Colonic mucosa (tissue), 4 donors: ENCODE data around the gene BUD23. TPM values are rescaled to one million over a fixed set of nuclear protein-coding genes. Genes with fewer than 3 reads are reported as not detected.

Source experiments
- DNase-seq: peaks from one replicate; pipeline ENCODE4 v3.0.0-alpha.2; 2020
- H3K27ac ChIP-seq: fragments of 200-600 bp; one replicate; pipeline ENCODE4 v1.8.0; 2021
- H3K27me3 ChIP-seq: fragments of 200-600 bp; one replicate; pipeline ENCODE4 v1.8.0; 2021
- H3K36me3 ChIP-seq: fragments of 200-600 bp; one replicate; pipeline ENCODE4 v1.8.0; 2021
- H3K4me1 ChIP-seq: fragments of 200-600 bp; one replicate; pipeline ENCODE4 v1.8.0; 2021; ENCODE audit warnings: mild to moderate bottlenecking
- H3K4me3 ChIP-seq: fragments of 200-600 bp; one replicate; pipeline ENCODE4 v1.8.0; 2021
- H3K9ac ChIP-seq, 2 donors: one replicate each; pipeline ENCODE4 v1.7.0; 2013; ENCODE audit warnings: control low read depth in 2 of 2, low read depth in 2 of 2, low read length in 2 of 2
- H3K9me3 ChIP-seq: fragments of 200-600 bp; one replicate; pipeline ENCODE4 v1.8.0; 2021
- CTCF ChIP-seq: fragments of 200-600 bp; IDR thresholded peaks from one replicate; pipeline ENCODE4 v1.8.0; 2022; ENCODE audit warnings: antibody characterized with exemption, mild to moderate bottlenecking
- intact Hi-C: fragments of 100-400 bp; cut with DNase I; formaldehyde crosslinking; loops from one replicate; pipeline ENCODE4 v1.14.1; 2022
- total RNA-seq, 2 donors: library from RNA; stranded (reverse); fragmentation: NEBNext Ultra II Directional in 1 of 2; extraction: Animal tissue kit (Norgen Biotek cat#: 25700) in 1 of 2; gene quantifications; one replicate each; pipeline ENCODE4 v1.2.1, GENCODE V29; 2021
- donor health status: healthy.
- donor health status: DM: no; HTN: no; CAD: no.
- donor health status: DM: no; HTN: no; CAD: no.

Gene BUD23
- total RNA-seq, 2 donors from 2014 or later, result 46.4 to 79.5 TPM

DNA sequence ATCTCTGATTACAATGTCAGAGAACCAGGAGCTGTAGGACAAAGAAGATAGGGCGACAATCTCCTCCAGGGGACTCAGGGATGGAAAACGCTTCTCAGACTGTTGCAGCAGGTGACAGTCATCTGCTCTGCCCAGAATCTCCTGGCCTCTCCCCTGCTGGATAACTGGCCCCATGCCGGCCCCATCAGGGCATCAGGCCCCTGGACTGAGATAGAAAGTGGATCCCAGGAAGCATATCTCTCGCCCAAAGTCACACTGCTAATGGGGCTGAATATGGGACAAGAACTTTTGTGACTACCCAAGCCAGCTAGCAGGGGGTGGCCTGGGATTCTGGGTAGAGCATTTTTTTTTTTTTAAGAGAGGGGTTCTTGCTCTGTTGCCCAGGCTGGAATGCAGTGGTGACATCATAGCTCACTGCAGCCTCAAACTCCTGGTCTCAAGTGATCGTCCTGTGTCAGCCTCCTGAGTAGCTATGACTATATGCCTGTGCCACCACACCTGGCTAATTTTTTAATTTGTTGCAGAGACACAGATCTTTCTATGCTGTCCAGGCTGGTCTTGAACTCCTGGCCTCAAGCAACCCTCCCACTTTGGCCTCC is 38.6 kb upstream of the BUD23 start:
- intact Hi-C loops, result no loop called here
- no peaks in the 10 kb centered on the region for H3K9me3 ChIP-seq
- no peak for TF ChIP-seq CTCF
- no peaks in the 10 kb centered on the region for H3K4me1 ChIP-seq
- no peaks in the 10 kb centered on the region for H3K36me3 ChIP-seq
- H3K9ac ChIP-seq, result no peak overlapping the region
- no peak for DNase-seq
- no peak overlapping the region for H3K4me3 ChIP-seq
- H3K27ac ChIP-seq, result no peak overlapping the region
- H3K27me3 ChIP-seq, result peaks cover 3% of the 10 kb centered on the region

DNA sequence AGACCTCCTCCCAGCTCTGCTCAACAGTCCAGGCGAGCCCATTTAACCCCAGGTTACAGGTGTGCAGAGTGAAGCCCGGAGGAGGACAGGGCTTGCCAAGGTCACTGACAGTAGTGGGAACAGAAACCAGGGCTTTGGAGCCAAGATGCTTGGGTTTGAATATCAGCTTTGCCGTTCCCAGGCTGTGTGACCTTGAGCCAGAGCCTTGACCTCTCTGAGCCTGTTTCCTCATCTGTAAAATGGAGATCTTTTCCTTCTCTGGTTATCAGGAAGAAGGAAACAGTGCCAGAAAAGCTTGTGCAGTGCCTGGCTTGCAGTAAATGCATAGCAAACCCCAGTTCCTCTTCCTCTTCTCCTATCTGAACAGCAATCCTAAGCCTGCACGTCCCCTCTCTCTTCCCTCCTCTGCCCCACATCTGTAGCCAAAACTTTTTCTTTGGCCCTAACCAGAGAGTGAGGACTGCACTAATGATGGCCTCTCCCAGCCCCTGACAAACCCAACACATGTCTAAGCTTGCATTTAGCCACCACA is 37.7 kb upstream of the BUD23 start:
- TF ChIP-seq CTCF, result no peak
- H3K27ac ChIP-seq, result no peak overlapping the region
- no peak for DNase-seq
- no peaks in the 10 kb centered on the region for H3K4me1 ChIP-seq
- intact Hi-C loops, result no loop called here
- no peak overlapping the region for H3K9ac ChIP-seq
- no peaks in the 10 kb centered on the region for H3K36me3 ChIP-seq
- peaks cover 3% of the 10 kb centered on the region for H3K27me3 ChIP-seq
- no peak overlapping the region for H3K4me3 ChIP-seq
- no peaks in the 10 kb centered on the region for H3K9me3 ChIP-seq

DNA sequence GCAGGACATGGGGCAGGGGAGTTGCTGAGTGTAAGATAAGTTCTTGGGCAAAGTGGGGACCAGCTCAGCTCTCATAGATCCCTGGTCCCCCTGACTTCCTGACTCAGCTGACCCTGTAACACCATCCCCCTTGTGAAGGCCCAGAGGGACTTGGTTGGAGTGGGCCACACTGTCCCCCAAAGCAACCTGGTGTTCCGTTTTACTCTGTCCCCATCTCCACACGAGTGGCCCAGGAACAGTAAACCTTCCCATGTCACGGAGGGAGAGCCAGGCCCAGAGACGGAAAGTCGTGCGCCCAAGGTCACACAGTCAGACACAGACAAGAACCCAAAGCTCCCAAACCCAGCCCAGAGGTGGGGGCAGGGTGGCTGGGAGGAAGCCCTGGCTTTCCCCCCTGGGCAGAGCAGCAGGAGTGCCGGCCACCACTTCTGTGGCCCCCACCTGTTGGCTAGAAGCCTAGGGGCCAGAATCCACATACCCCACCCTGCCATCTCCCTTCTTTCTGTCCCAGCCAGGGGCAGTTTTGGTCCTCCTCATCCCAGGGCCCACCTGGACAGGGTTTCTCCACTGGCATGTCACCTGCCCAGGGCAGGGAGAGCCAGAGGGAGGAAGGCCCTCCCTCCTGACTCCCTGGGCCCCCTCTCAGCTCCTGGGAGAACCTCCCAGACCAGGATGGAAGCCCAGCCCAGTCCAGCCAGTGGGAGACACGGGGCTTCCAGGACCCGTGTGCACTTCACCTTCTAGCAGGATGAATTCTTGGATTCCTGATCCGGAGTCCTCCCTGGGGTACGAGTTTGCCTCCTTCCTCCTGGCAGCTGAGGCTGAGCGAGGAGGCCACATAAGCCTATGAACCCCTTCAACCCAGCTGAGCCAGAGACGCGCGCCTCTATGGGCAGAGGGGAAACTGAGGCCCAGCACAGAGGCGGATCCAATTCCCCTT is 36.3 kb upstream of the BUD23 start:
- Histone ChIP-seq H3K4me3 (no peak overlapping the region), H3K36me3 (no peaks in the 10 kb centered on the region), H3K27ac (no peak overlapping the region), H3K4me1 (no peaks in the 10 kb centered on the region), H3K9me3 (no peaks in the 10 kb centered on the region), H3K27me3 (peaks cover 3% of the 10 kb centered on the region), H3K9ac (no peak overlapping the region)
- no peak for DNase-seq
- no peak for TF ChIP-seq CTCF
- intact Hi-C loops, result no loop called here

DNA sequence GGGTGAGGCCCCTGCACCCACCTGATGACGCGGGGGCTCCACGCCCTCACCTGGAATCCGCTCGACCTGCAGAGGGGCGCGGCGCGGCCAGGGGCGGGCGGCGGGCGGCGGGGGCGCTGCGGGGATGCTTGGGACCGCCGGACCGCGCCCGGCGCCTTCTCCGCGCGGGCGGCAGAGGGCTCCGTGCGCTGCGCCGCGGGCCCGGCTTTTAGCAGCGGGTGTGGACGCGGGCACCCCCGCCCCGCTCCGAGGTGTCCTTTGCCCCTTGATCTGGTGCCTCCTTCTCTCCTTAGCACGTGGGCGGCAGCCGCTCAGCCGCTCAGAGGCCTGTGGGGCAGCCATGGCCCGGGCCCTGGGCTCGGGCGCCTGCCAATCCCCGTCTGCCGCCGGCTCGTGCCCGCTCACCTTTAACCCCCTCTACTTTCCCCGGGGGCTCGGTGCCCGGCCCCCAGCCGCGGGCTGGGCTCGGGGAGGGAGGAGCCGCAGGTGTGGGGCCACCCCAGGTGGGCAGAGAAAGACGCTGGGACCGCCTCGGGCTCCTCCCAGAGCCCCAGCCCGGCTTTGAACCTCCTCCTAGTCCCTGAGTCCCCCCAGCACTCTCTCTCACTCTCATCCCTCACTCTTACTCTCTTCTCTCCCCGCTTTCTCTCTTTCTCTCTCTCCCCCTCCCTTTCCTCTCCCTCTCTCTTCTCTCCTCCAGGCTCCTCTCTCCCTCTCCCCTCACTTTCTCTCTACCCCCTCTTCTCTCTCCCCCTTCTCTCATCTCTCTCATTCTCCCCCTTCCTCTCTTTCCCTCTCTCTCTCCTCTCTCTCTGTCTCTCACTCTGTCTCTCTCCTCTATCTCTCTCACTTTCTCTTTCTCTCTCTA is 35.4 kb upstream of the BUD23 start:
- intact Hi-C loops, result no loop called here
- H3K9ac ChIP-seq, result peak overlapping the region in 1 of 2 donors; percentile 34
- no peak for TF ChIP-seq CTCF

More for the DNA sequence above, 35.4 kb upstream of the BUD23 start:
- peak overlapping the region; percentile 27 for H3K4me3 ChIP-seq
- DNase-seq, result peak; percentile 83
- H3K36me3 ChIP-seq, result no peaks in the 10 kb centered on the region
- H3K27me3 ChIP-seq, result peaks cover 3% of the 10 kb centered on the region
- no peak overlapping the region for H3K27ac ChIP-seq
- H3K4me1 ChIP-seq, result no peaks in the 10 kb centered on the region
- no peaks in the 10 kb centered on the region for H3K9me3 ChIP-seq
